WERI-Rb-1 (cell line): ENCODE results near the gene GPR146.

Experiments
- DNase-seq: peaks from one replicate; pipeline ENCODE4 v3.0.0-alpha.2; 2020
- H3K27ac ChIP-seq: fragments of 250-450 bp; sonication (Bioruptor Pico); 2 replicates; pipeline ENCODE4 v1.5.1; 2020; ENCODE audit warnings: mild to moderate bottlenecking, moderate library complexity
- H3K27me3 ChIP-seq: fragments of 250-450 bp; sonication (Bioruptor Pico); 2 replicates; pipeline ENCODE4 v1.5.1; 2021; ENCODE audit warnings: mild to moderate bottlenecking, low read depth, moderate library complexity; ENCODE audit not compliant: insufficient read depth, severe bottlenecking
- H3K36me3 ChIP-seq: fragments of 250-450 bp; sonication (Bioruptor Pico); 2 replicates; pipeline ENCODE4 v1.5.1; 2020; ENCODE audit warnings: mild to moderate bottlenecking, moderate library complexity
- H3K4me3 ChIP-seq: 2 replicates; pipeline ENCODE4 v1.5.1; 2011; ENCODE audit warnings: low read depth, mild to moderate bottlenecking, control low read depth, low read length
- H3K9me3 ChIP-seq: fragments of 250-450 bp; sonication (Bioruptor Pico); 2 replicates; pipeline ENCODE4 v1.5.1; 2021; ENCODE audit warnings: mild to moderate bottlenecking, moderate library complexity; ENCODE audit not compliant: severe bottlenecking
- CTCF ChIP-seq: IDR thresholded peaks from 2 replicates; pipeline ENCODE4 v1.5.1; 2011; ENCODE audit warnings: low read depth, mild to moderate bottlenecking, control low read depth, inconsistent platforms, low read length

The GPR146 gene

DNA sequence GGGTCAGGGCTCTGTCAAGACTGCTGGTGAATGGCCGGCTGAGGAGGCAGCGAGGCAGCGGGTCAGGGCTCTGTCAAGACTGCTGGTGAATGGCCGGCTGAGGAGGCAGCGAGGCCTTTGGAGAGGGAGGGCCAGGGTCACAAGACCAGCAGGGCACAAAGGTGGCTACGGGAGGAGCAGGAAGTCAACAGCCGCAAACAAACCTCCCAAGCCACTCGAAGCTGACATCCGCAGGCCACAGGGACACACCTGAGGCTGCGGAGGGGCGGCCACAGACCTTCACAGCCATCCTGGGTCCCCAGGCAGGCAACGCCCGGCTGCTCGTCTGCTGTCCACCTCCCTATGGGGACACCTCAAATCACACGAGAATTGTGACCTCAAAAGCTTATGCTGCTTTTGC lies 34.6 kb downstream of the GPR146 start:
- no peak for DNase-seq
- no peaks in the 10 kb centered on the region for H3K9me3 ChIP-seq
- H3K36me3 ChIP-seq: no peaks in the 10 kb centered on the region
- H3K27me3 ChIP-seq: no peaks in the 10 kb centered on the region
- H3K27ac ChIP-seq: no peak overlapping the region
- no peak for TF ChIP-seq CTCF
- H3K4me3 ChIP-seq: no peak overlapping the region

DNA sequence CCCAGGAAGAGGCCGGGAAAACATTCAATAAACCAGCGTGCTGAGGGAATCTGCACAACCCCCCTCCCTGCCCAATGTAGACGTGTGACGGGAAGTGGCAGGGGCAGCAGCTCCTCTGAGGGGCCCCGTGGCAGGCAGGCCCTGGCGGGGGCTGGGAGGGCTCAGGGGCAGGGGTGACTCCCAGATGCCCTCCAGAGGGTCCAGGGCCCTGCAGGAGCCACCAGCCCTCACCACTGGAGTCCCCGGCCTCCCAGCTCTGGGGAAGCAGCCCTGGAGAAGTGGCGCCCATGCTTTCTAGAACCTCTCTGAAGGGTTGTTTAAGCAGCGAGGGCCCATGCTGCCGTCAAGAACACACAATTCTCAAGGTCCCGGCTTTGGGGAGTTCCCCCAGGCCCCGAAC lies 35.2 kb downstream of the GPR146 start:
- Histone ChIP-seq H3K27ac (no peak overlapping the region), H3K4me3 (no peak overlapping the region), H3K9me3 (no peaks in the 10 kb centered on the region), H3K27me3 (no peaks in the 10 kb centered on the region), H3K36me3 (no peaks in the 10 kb centered on the region)
- DNase-seq: no peak
- TF ChIP-seq CTCF: no peak

- Histone ChIP-seq H3K4me3 (no peak overlapping the region), H3K9me3 (no peaks in the 10 kb centered on the region), H3K36me3 (no peaks in the 10 kb centered on the region), H3K27ac (no peak overlapping the region), H3K27me3 (no peaks in the 10 kb centered on the region)
- no peak for TF ChIP-seq CTCF
- no peak for DNase-seq
These were observed 36.0 kb downstream of the GPR146 start for GRCh38 chr7:1080252-1080920.

GRCh38 chr7:1080921-1081255 lies 36.5 kb downstream of the GPR146 start:
- Histone ChIP-seq H3K36me3 (no peaks in the 10 kb centered on the region), H3K9me3 (no peaks in the 10 kb centered on the region), H3K4me3 (no peak overlapping the region), H3K27me3 (no peaks in the 10 kb centered on the region), H3K27ac (no peak overlapping the region)
- no peak for DNase-seq
- TF ChIP-seq CTCF: no peak

DNA sequence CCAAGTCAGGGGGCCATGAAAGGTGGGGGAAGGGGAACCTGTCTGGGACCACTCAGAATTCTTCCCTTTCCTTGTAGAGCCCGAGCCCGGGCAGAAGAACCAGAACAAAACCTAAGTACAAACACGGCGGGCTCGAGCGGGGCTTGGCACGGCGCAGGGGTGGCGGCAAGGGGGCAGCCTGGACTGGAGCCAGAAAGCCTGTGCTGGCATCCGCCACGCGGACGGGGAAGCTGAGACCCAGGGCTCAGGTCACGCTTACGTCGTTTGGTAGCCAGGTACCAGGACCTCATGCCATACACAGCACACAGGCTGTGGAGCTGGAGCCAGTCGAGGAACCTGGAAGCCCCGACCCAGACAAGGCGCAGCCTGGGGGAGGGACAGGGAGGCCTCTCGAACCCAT lies 37.0 kb downstream of the GPR146 start:
- Histone ChIP-seq H3K4me3 (no peak overlapping the region), H3K36me3 (no peaks in the 10 kb centered on the region), H3K9me3 (no peaks in the 10 kb centered on the region), H3K27ac (no peak overlapping the region), H3K27me3 (no peaks in the 10 kb centered on the region)
- no peak for DNase-seq
- no peak for TF ChIP-seq CTCF

- Histone ChIP-seq H3K27me3 (no peaks in the 10 kb centered on the region), H3K4me3 (no peak overlapping the region), H3K9me3 (no peaks in the 10 kb centered on the region), H3K27ac (no peak overlapping the region), H3K36me3 (no peaks in the 10 kb centered on the region)
- no peak for TF ChIP-seq CTCF
- DNase-seq: no peak
These were observed 37.6 kb downstream of the GPR146 start for GRCh38 chr7:1081931-1082401.
